ENCODE results near the gene FARS2.

- TF ChIP-seq SRF (CRISPR knock-in tag; IDR thresholded peaks at IDR 0.05) (no peak), CTCF (IDR thresholded peaks at IDR 0.05 in 2 of 3, conservative IDR thresholded peaks at IDR 0.05 in 1 of 3; ENCODE audit: insufficient read depth in 2 of 3, low read depth in 1 of 3, low read length in 3 of 3) (no peak)
Observed at GRCh38 chr6:5424726-5425125, 163.4 kb downstream of the FARS2 start.
